NCI-H1694 (cell line): Measurements from ENCODE around the gene PNMA8A.

Source experiments
- DNase-seq: peaks from one replicate; lab custom pipeline; 2025; lab: John Stamatoyannopoulos, UW

Gene PNMA8A

GRCh38 chr19:46492841-46493235, 21.5 kb upstream of the PNMA8A start:
- no peak for DNase-seq

- DNase-seq, result no peak
Observed at GRCh38 chr19:46491975-46492682, 20.8 kb upstream of the PNMA8A start.

- DNase-seq, result no peak
Observed at GRCh38 chr19:46490774-46491173, 19.4 kb upstream of the PNMA8A start.

GRCh38 chr19:46489445-46490272, 18.3 kb upstream of the PNMA8A start:
- DNase-seq, result no peak

- DNase-seq, result no peak
Observed at GRCh38 chr19:46488551-46488950, 17.2 kb upstream of the PNMA8A start.

GRCh38 chr19:46487802-46488445, 16.6 kb upstream of the PNMA8A start:
- DNase-seq, result peak; percentile 77

GRCh38 chr19:46487178-46487801, 15.9 kb upstream of the PNMA8A start:
- no peak for DNase-seq

GRCh38 chr19:46486358-46486757, 15.0 kb upstream of the PNMA8A start:
- DNase-seq, result no peak

- DNase-seq, result no peak
Observed at GRCh38 chr19:46484656-46485055, 13.3 kb upstream of the PNMA8A start.

- no peak for DNase-seq
Observed at GRCh38 chr19:46482631-46483030, 11.3 kb upstream of the PNMA8A start.

GRCh38 chr19:46481947-46482346, 10.6 kb upstream of the PNMA8A start:
- DNase-seq, result no peak

GRCh38 chr19:46481223-46481848, 10.0 kb upstream of the PNMA8A start:
- DNase-seq, result no peak

- DNase-seq, result peak; percentile 39
Observed at GRCh38 chr19:46480415-46480814, 9.1 kb upstream of the PNMA8A start.

- peak; percentile 57 for DNase-seq
Observed at GRCh38 chr19:46478356-46478986, 7.1 kb upstream of the PNMA8A start.

- no peak for DNase-seq
Observed at GRCh38 chr19:46475986-46476385, 4.6 kb upstream of the PNMA8A start.

GRCh38 chr19:46474211-46474610, 2.8 kb upstream of the PNMA8A start:
- DNase-seq, result no peak

- DNase-seq, result no peak
Observed at GRCh38 chr19:46472592-46472991, 1.2 kb upstream of the PNMA8A start.

GRCh38 chr19:46471811-46472543, 614 bp upstream of the PNMA8A start:
- no peak for DNase-seq

GRCh38 chr19:46470376-46470775, 987 bp downstream of the PNMA8A start:
- no peak for DNase-seq

GRCh38 chr19:46469541-46470185, 1.7 kb downstream of the PNMA8A start:
- DNase-seq, result no peak
